ENCODE results near the gene ASXL2. TPM values are rescaled to one million over a fixed set of nuclear protein-coding genes. Genes with fewer than 3 reads are reported as not detected.
A peak's percentile ranks its signal among the peaks of the same experiment; 100 is the strongest.

Gene ASXL2
- total and polyA plus RNA-seq, 5 experiments from 2014 or later, result 7.6 to 62.2 (median 11.2) TPM

DNA sequence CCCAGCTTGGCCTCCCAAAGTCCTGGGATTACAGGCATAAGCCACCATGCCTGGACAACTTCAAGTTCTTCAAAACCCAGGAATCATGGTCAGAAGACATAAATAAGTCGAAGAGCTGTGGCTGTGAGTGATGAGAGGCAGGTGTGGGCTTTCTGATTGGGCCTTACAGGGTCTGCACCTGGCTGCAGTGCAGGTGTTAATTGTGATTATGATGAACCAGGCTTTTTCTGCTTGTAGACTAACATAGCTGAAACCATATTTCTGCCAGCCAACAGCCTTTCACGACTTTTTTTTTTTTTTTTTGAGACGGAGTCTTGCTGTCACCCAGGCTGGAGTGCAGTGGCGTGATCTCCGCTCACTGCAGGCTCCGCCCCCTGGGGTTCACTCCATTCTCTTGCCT, 190.1 kb downstream of the ASXL2 start:
- H3K36me3 Mint-ChIP-seq, result no peaks in the 10 kb centered on the region
- no peak overlapping the region for H3K27ac Mint-ChIP-seq
- peaks cover 0 to 3% (median 0%) of the 10 kb centered on the region in 5 donors for H3K27me3 Mint-ChIP-seq
- no peaks in the 10 kb centered on the region for H3K9me3 Mint-ChIP-seq
- no peaks in the 10 kb centered on the region for H3K4me1 Mint-ChIP-seq
- POLR2A ChIA-PET, result interaction anchor here (0.6 kb wide), 1 partner anchor 233 kb away, joined by 3 read pairs; no protein-coding TSS in a partner anchor
- ATAC-seq (no peak), DNase-seq (no peak)
- no peak overlapping the region for H3K4me3 Mint-ChIP-seq

DNA sequence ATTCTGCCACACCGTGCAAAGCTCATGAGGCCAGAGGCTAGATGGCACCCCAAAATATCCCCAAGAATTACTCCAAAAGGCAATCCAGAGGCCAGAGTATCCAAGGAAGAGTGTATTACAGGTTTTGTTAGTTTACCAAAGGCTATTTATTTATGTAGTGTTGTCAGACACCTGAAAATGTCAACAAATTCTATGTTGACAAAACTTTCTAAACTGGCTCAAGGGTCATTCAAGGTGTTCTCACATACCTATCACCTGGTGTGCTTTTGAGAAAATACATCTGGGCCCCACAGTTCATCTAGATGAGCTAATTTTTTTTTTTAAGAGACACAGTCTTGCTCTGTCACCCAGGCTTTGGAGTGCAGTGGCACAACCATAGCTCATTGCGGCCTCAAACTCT, 192.5 kb downstream of the ASXL2 start:
- ATAC-seq (no peak), DNase-seq (no peak)
- no peaks in the 10 kb centered on the region for H3K4me1 Mint-ChIP-seq

DNA sequence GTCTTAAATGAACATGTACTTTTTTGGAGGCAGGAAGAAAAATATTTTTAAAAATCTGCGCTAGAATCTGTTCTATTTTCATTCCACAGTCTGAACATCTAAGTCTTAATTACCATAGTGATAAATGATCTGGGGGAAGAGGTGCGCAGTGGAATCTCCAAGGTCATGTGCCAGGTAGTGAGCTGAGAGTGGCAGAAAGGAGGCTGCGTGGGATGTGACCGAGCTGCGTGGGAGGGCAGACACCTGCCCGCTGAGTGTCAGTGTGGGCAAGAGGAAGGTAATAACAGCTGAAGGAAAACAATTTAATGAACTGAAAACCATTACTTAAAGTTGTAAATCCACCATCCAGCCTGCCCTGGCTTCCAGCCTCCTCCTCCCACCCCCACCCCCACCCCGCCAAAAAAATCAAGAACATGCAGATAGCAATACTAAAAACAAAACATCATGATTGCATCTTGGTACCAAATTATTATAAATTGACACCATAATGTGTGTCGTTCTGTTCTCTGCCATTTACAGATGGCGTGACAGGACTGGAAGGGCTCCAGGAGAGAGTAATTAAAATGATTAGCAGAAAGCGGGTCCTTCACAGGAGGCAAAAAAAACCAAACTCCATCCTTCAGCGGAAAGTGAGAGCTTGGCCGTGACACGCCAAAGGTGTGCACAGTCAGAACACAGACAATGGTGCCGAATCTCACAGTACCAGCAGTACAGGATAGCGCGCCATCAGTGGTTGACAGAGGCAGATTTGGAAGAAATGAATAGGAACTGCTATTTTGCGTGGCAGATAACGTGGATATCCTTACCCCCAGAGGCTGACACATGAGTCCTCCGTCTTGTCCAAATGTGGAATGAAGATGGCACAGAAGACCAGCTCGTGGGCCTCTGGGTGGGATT, 193.5 kb downstream of the ASXL2 start:
- DNase-seq (no peak), ATAC-seq (no peak)
- Mint-ChIP-seq H3K27ac (peak overlapping the region in 1 of 10 donors; percentile 38), H3K4me1 (no peaks in the 10 kb centered on the region), H3K36me3 (no peaks in the 10 kb centered on the region), H3K4me3 (no peak overlapping the region), H3K27me3 (no peaks in the 10 kb centered on the region), H3K9me3 (no peaks in the 10 kb centered on the region)
- POLR2A ChIA-PET, result no interaction called here

More for the DNA sequence above, 192.5 kb downstream of the ASXL2 start:
- Mint-ChIP-seq H3K4me3 (no peak overlapping the region), H3K36me3 (no peaks in the 10 kb centered on the region), H3K27me3 (peaks cover 0 to 3% (median 0%) of the 10 kb centered on the region in 5 donors), H3K27ac (no peak overlapping the region), H3K9me3 (no peaks in the 10 kb centered on the region)
- POLR2A ChIA-PET, result no interaction called here

Other genes with a start within 250 kb of the ASXL2 start
- gene DTNB, start 204.9 kb downstream of the ASXL2 start, total RNA-seq, result 10 to 100 TPM; 31.5 to 41.5 TPM
- gene DTNB, start 204.9 kb downstream of the ASXL2 start, polyA plus RNA-seq, result 10 to 100 TPM; 16.3 to 18.4 (median 17.7) TPM
- gene KIF3C, start 104.0 kb upstream of the ASXL2 start, total RNA-seq, result 1 to 10 TPM; 4.1 to 4.9 TPM
- gene KIF3C, start 104.0 kb upstream of the ASXL2 start, polyA plus RNA-seq, result 1 to 10 TPM in 2 of 3 donors, under 1 TPM in 1; 0.63 to 1.1 (median 1.1) TPM
- gene RAB10, start 155.6 kb upstream of the ASXL2 start, total RNA-seq, result 10 to 100 TPM; 62.6 to 72.0 TPM
- 10 to 100 TPM; 64.0 to 80.5 (median 66.6) TPM for gene RAB10, start 155.6 kb upstream of the ASXL2 start, polyA plus RNA-seq